Prostate gland (tissue), 2 donors: ENCODE measurements around the gene SUPT7L.

Source experiments
- CTCF ChIP-seq, 4 experiments: fragments of 200-600 bp in 2 of 4; fragments of 450-650 bp in 2 of 4; sonication (generic) in 2 of 4; IDR thresholded peaks; 1 replicate in 3 of 4; 2 replicates in 1 of 4; pipeline ENCODE4 v1.5.1; 2016 to 2019; ENCODE audit warnings: antibody characterized with exemption in 4 of 4, mild to moderate bottlenecking in 2 of 4, moderate library complexity in 2 of 4
- POLR2A ChIP-seq: fragments of 450-650 bp; IDR thresholded peaks from one replicate; pipeline ENCODE4 v1.6.1; 2016; ENCODE audit warnings: antibody characterized with exemption, mild to moderate bottlenecking
- POLR2AphosphoS5 ChIP-seq: sonication (generic); formaldehyde crosslinking; IDR thresholded peaks from one replicate; pipeline ENCODE4 v1.6.1; 2017; ENCODE audit warnings: antibody characterized with exemption

GRCh38 chr2:27687232-27687631 lies 23.8 kb upstream of the SUPT7L start:
- TF ChIP-seq CTCF (IDR thresholded peaks at IDR 0.05) (no peak), POLR2A (no peak), POLR2AphosphoS5 (no peak)
